AG09309 (cell line): ENCODE results near the gene TMPRSS4.

Source experiments
- DNase-seq: peaks from one replicate; pipeline ENCODE4 v3.0.0-alpha.2; 2010; ENCODE audit warnings: low read depth
- H3K4me3 ChIP-seq: 2 replicates; pipeline ENCODE4 v1.5.1; 2011; ENCODE audit warnings: mild to moderate bottlenecking, low read depth, low read length, moderate library complexity; ENCODE audit not compliant: control insufficient read depth
- TF ChIP-seq, protein P1 (sequence below): IDR thresholded peaks from 2 replicates; pipeline ENCODE4 v1.5.1; 2011; ENCODE audit warnings: mild to moderate bottlenecking, low read depth, low read length, inconsistent platforms; ENCODE audit not compliant: insufficient read depth, control insufficient read depth; ENCODE audit errors: missing control alignments

Gene TMPRSS4

GRCh38 chr11:118170882-118171268 is 94.0 kb downstream of the TMPRSS4 start:
- TF ChIP-seq, protein P1, sequence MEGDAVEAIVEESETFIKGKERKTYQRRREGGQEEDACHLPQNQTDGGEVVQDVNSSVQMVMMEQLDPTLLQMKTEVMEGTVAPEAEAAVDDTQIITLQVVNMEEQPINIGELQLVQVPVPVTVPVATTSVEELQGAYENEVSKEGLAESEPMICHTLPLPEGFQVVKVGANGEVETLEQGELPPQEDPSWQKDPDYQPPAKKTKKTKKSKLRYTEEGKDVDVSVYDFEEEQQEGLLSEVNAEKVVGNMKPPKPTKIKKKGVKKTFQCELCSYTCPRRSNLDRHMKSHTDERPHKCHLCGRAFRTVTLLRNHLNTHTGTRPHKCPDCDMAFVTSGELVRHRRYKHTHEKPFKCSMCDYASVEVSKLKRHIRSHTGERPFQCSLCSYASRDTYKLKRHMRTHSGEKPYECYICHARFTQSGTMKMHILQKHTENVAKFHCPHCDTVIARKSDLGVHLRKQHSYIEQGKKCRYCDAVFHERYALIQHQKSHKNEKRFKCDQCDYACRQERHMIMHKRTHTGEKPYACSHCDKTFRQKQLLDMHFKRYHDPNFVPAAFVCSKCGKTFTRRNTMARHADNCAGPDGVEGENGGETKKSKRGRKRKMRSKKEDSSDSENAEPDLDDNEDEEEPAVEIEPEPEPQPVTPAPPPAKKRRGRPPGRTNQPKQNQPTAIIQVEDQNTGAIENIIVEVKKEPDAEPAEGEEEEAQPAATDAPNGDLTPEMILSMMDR: no peak
- no peak overlapping the region for H3K4me3 ChIP-seq
- DNase-seq: no peak
